Astrocyte of the spinal cord (primary cell): ENCODE results near the gene ANK3.

Source experiments
- DNase-seq: peaks from one replicate; pipeline ENCODE4 v3.0.0; 2011; ENCODE audit warnings: low read depth, low spot score
- H3K4me3 ChIP-seq: 2 replicates; pipeline ENCODE4 v1.5.1; 2011; ENCODE audit warnings: low read depth, mild to moderate bottlenecking, low read length, moderate library complexity
- in situ Hi-C: cut with HindIII; loops from 2 replicates; pipeline ENCODE4 v1.10.0; 2017; ENCODE audit warnings: low sequenced_read_pairs
- TF ChIP-seq, protein P1 (sequence below): IDR thresholded peaks from 2 replicates; pipeline ENCODE4 v1.5.1; 2012; ENCODE audit warnings: low read depth, mild to moderate bottlenecking, low read length, inconsistent platforms

Gene ANK3

DNA sequence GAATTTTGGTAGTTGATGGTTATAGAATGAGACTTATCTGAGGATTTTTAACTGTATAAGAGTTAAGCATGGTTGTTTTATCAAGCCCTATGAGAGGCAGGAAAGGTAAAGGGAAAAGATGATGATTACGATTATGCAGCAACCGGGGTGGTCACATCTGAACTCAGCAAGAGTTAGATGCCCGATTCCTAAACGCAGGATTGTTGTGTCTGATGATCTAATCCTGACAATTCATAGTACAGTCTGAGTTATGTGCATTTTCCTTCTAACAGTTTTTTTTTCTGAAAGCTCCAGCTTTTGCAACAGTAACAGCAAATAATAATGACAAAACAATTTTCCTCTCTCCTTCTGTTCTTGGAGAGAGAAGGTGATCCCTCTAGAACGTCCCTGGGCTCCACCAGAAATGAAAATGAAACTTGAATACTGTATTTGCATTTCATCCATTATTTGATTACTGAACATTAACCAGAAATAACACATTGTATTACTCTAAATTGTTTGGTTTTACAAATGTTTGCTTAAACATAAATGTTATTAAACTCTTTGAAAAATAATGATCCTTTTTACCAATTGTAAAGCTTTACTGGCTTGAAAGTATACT is 306.8 kb downstream of the ANK3 start:
- TF ChIP-seq, protein P1, sequence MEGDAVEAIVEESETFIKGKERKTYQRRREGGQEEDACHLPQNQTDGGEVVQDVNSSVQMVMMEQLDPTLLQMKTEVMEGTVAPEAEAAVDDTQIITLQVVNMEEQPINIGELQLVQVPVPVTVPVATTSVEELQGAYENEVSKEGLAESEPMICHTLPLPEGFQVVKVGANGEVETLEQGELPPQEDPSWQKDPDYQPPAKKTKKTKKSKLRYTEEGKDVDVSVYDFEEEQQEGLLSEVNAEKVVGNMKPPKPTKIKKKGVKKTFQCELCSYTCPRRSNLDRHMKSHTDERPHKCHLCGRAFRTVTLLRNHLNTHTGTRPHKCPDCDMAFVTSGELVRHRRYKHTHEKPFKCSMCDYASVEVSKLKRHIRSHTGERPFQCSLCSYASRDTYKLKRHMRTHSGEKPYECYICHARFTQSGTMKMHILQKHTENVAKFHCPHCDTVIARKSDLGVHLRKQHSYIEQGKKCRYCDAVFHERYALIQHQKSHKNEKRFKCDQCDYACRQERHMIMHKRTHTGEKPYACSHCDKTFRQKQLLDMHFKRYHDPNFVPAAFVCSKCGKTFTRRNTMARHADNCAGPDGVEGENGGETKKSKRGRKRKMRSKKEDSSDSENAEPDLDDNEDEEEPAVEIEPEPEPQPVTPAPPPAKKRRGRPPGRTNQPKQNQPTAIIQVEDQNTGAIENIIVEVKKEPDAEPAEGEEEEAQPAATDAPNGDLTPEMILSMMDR = no peak
- in situ Hi-C loops = no loop called here
- no peak overlapping the region for H3K4me3 ChIP-seq
- DNase-seq = no peak

DNA sequence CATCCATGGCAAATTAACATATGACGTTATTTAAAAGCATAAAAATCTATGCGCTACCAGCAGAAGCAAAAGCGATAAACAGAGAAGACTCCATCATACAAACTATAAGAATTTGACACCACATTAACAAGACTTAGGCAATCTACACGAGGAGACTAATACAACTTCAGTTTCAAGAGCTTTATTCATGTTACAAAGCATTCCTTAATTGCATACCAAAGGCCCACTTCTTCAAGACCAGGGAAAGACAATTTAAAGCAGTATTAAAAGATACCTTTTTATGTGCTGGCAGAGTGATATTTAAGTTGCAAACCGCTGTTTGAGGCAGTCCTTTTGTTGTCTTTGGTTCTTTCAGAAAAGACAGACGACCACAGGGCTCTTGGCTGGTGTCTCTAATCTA is 307.3 kb downstream of the ANK3 start:
- in situ Hi-C loops = no loop called here
- no peak overlapping the region for H3K4me3 ChIP-seq
- TF ChIP-seq, protein P1 = no peak
- DNase-seq = no peak

DNA sequence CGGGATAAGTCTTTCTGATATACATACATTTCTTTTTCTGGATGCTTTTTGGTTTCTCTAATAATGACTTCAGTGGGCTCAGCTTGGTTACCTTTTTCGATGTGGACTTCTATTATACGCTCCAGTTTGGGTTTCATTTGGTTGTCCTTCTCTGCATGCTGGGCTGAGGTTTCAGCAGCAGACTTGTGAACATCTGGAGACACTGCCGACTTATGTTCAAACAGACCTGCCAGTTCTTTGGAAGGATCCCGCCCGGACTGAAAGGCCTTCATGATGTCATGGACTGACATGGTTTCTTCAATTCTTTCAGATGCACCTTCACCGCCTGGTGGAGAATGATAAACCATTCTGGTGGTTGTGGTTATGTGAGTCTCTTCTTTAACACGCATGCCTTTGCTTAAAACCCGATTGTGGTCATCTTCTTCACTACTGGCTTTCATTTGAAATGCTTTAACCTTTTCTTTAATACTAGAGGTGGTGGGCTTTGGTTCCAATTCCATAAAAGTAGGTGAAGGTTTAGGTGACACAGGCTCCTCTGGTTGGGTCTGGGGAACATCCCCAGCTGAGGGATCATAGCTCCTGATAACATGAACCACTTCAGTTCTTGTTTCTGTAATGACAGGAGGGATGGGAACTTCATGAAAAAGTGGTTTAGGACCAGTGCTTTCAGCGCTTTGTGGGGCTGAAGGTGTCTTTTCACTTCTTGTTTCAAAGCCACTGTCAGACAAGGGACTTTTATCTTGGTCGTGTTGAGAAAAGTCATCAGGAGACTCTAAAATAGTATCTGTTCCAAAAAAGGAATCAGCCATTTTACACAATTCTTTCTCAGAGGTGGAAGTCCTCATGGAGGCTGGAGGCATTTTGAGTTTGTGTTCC is 315.7 kb downstream of the ANK3 start:
- no peak for DNase-seq
- TF ChIP-seq, protein P1 = no peak
- in situ Hi-C loops = no loop called here
- H3K4me3 ChIP-seq = no peak overlapping the region

DNA sequence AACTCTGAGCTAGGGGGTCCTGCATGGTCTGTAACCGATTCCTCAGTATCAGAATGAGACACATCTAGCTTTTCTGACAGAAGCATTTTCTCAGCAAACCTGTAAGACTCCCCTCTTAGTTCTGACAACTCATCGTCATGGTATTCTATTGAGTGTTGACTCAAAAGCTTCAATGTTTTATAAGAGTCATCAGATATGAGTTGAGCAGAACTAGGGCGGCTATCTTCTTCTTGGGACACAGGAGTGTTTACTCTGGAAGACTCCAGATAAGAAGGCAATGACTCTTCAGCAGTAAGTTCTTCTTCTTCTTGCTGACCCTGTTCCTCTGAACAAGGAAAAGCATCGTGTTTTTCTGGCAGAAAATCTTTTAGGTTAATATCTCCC is 316.3 kb downstream of the ANK3 start:
- in situ Hi-C loops = no loop called here
- TF ChIP-seq, protein P1 = no peak
- no peak overlapping the region for H3K4me3 ChIP-seq
- no peak for DNase-seq

DNA sequence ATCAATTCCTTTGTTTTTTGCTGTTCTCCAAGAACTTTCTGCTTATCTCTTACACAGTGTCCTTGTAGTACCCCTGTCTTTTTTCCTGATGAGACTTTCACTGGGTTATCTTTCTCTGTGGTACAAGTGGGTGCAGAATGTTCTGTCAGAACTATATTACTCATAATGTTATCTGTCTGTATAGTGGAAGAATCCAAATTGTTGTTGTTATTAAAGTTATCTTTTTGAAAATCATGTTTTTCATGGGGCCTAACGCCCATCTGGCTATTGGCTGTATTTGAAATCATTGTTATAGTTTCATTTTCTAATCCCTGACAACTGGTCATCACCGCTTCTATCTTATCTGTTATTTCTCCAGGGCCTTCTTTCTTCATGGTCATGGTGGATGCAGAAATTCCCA is 320.4 kb downstream of the ANK3 start:
- in situ Hi-C loops = no loop called here
- TF ChIP-seq, protein P1 = no peak

DNA sequence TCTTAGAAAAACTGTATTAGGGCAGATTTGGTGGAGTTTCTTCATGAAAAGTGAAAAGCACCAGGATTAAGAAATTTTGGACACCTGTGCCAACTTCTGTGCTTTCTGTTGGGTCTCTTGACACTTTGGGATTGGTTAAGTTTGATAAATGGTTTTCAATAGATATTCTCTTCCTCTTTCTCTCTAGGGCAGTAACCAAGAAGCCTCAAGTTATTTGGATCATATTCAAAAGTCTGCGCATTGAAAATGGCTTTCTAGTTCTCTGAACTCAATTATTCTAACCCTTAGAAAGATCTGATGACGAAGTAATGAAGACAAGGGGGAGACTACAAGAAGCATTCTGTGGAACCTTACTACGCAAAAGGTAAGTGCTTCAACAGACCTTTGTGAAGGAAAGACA is 339.3 kb downstream of the ANK3 start:
- TF ChIP-seq, protein P1 = no peak
- in situ Hi-C loops = no loop called here
- H3K4me3 ChIP-seq = no peak overlapping the region
- no peak for DNase-seq

More for the DNA sequence above, 320.4 kb downstream of the ANK3 start:
- H3K4me3 ChIP-seq = no peak overlapping the region
- no peak for DNase-seq
